SK-N-MC (cell line): Measurements from ENCODE around the gene SLC44A1.

Source experiments
- EZH2 ChIP-seq: fragments of 200-600 bp; sonication (generic); IDR thresholded peaks from one replicate; pipeline ENCODE4 v1.6.1; 2017; ENCODE audit warnings: antibody characterized with exemption
- POLR2AphosphoS5 ChIP-seq: IDR thresholded peaks from 2 replicates; pipeline ENCODE4 v1.6.1; 2012; ENCODE audit warnings: mild to moderate bottlenecking, low read depth, low read length, borderline replicate concordance

DNA sequence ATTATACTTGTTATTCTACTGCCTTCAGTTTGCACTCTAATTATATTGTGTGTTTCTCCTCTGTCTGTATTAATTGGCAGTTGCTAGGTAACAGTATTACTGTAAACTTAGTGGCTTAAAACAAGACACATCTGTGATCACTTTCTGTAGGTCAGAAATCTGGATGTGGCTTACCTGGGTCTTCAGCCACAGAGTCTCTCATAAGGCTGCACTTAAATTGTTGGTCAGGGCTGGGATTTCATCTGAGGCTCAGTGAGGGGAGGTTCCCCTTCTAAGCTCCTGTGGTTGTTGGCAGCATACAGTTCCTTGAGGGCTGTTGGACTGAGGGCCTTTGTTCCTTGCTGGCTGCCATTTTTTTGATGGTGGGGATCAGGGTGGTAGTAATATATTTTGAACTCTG is 68.8 kb downstream of the SLC44A1 start:
- TF ChIP-seq EZH2, result no peak
- TF ChIP-seq POLR2AphosphoS5, result no peak
